Panc1 (cell line): ENCODE measurements around the gene NKX2-4. TPM values are rescaled to one million over a fixed set of nuclear protein-coding genes. Genes with fewer than 3 reads are reported as not detected.

Source experiments
- ATAC-seq: fragments of 200-7000 bp; cut with Tn5 transposase; 2 replicates; pipeline ENCODE4 v1.9.1; 2020; ENCODE audit warnings: mild to moderate bottlenecking, moderate library complexity
- BruUV-seq: library from RNA; stranded (reverse); fragments of 400-500 nt; replicated peaks from 2 replicates; lab custom pipeline; 2021; lab: Mats Ljungman, UMichigan
- CTCF ChIA-PET: fragments of 300-600 bp; sonication (Branson Sonifier 250); formaldehyde crosslinking; loops from one replicate; lab custom pipeline; 2022; ENCODE audit warnings: antibody characterized with exemption; lab: Charles Lee
- POLR2A ChIA-PET: fragments of 300-600 bp; sonication (Branson Sonifier 250); formaldehyde crosslinking; loops from one replicate; lab custom pipeline; 2022; ENCODE audit warnings: antibody characterized with exemption; lab: Charles Lee
- DNase-seq: peaks from one replicate; pipeline ENCODE4 v3.0.0-alpha.2; 2010; ENCODE audit warnings: low read depth, low spot score
- H3K27ac ChIP-seq: 2 replicates; pipeline ENCODE4 v1.5.1; 2011; ENCODE audit warnings: mild to moderate bottlenecking, low read length, inconsistent platforms
- H3K27me3 ChIP-seq: fragments of 200-500 bp; sonication (Bioruptor generic); 2 replicates; pipeline ENCODE4 v1.6.0; 2014; ENCODE audit warnings: low read length, inconsistent platforms; ENCODE audit not compliant: control insufficient read depth, insufficient read depth
- H3K36me3 ChIP-seq: fragments of 200-500 bp; sonication (Bioruptor generic); 2 replicates; pipeline ENCODE4 v1.5.1; 2014; ENCODE audit warnings: inconsistent platforms, mild to moderate bottlenecking, low read length, moderate library complexity; ENCODE audit not compliant: control insufficient read depth, insufficient read depth
- H3K4me1 ChIP-seq: 2 replicates; pipeline ENCODE4 v1.5.1; 2011; ENCODE audit warnings: inconsistent platforms, mild to moderate bottlenecking, low read length, moderate library complexity; ENCODE audit not compliant: control insufficient read depth, insufficient read depth
- H3K4me3 ChIP-seq, 2 experiments: 2 replicates each; pipeline ENCODE4 v1.5.1; 2011 to 2012; ENCODE audit warnings: low read depth in 2 of 2, low read length in 2 of 2, mild to moderate bottlenecking in 2 of 2, inconsistent platforms in 1 of 2, moderate library complexity in 1 of 2
- H3K9me3 ChIP-seq: fragments of 200-500 bp; sonication (Bioruptor generic); 2 replicates; pipeline ENCODE4 v1.5.1; 2014; ENCODE audit warnings: low read depth, mild to moderate bottlenecking, inconsistent platforms, low read length, moderate library complexity; ENCODE audit not compliant: control insufficient read depth, insufficient read depth
- POLR2AphosphoS5 ChIP-seq: IDR thresholded peaks from 2 replicates; pipeline ENCODE4 v1.6.1; 2012; ENCODE audit warnings: mild to moderate bottlenecking, low read depth, low read length, moderate library complexity
- SIN3A ChIP-seq: IDR thresholded peaks from 2 replicates; pipeline ENCODE4 v1.6.1; 2012; ENCODE audit warnings: low read depth, mild to moderate bottlenecking, low read length, moderate library complexity, borderline replicate concordance; ENCODE audit not compliant: insufficient read depth
- TCF7L2 ChIP-seq: IDR thresholded peaks from 2 replicates; pipeline ENCODE4 v1.6.1; 2011; ENCODE audit warnings: mild to moderate bottlenecking, low read depth, low read length, inconsistent platforms
- in situ Hi-C: cut with HindIII; loops from 2 replicates; pipeline ENCODE4 v1.10.0; 2016; ENCODE audit warnings: low sequenced_read_pairs, low pct_unique_long_range_greater_than_20kb
- intact Hi-C: fragments of 100-400 bp; cut with micrococcal nuclease; formaldehyde crosslinking; loops from one replicate; pipeline ENCODE4 v1.10.0; 2022; ENCODE audit not compliant: unreplicated experiment
- total RNA-seq: library from RNA; stranded (reverse); gene quantifications from one replicate; pipeline ENCODE4 v1.2.1, GENCODE V29; 2021; ENCODE audit not compliant: unreplicated experiment
- TF ChIP-seq, protein P1 (sequence below): fragments of 450-650 bp; IDR thresholded peaks from 2 replicates; pipeline ENCODE4 v1.5.1; 2017; ENCODE audit warnings: mild to moderate bottlenecking
- TF ChIP-seq, protein P2 (sequence below), 2 experiments: IDR thresholded peaks; 2 replicates each; pipeline ENCODE4 v1.6.1; 2011 to 2012; ENCODE audit warnings: low read depth in 2 of 2, control low read depth in 1 of 2, low read length in 1 of 2, mild to moderate bottlenecking in 1 of 2, moderate library complexity in 1 of 2; ENCODE audit not compliant: insufficient read depth in 1 of 2

NKX2-4 gene
- total RNA-seq, 1 experiment from 2014 or later: not detected

GRCh38 chr20:21386111-21386510, 11.2 kb downstream of the NKX2-4 start:
- no peaks in the 10 kb centered on the region for H3K27me3 ChIP-seq
- no TSS peak for BruUV-seq
- no peak for TF ChIP-seq POLR2AphosphoS5
- TF ChIP-seq, protein P1, sequence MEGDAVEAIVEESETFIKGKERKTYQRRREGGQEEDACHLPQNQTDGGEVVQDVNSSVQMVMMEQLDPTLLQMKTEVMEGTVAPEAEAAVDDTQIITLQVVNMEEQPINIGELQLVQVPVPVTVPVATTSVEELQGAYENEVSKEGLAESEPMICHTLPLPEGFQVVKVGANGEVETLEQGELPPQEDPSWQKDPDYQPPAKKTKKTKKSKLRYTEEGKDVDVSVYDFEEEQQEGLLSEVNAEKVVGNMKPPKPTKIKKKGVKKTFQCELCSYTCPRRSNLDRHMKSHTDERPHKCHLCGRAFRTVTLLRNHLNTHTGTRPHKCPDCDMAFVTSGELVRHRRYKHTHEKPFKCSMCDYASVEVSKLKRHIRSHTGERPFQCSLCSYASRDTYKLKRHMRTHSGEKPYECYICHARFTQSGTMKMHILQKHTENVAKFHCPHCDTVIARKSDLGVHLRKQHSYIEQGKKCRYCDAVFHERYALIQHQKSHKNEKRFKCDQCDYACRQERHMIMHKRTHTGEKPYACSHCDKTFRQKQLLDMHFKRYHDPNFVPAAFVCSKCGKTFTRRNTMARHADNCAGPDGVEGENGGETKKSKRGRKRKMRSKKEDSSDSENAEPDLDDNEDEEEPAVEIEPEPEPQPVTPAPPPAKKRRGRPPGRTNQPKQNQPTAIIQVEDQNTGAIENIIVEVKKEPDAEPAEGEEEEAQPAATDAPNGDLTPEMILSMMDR: no peak
- TF ChIP-seq, protein P2, sequence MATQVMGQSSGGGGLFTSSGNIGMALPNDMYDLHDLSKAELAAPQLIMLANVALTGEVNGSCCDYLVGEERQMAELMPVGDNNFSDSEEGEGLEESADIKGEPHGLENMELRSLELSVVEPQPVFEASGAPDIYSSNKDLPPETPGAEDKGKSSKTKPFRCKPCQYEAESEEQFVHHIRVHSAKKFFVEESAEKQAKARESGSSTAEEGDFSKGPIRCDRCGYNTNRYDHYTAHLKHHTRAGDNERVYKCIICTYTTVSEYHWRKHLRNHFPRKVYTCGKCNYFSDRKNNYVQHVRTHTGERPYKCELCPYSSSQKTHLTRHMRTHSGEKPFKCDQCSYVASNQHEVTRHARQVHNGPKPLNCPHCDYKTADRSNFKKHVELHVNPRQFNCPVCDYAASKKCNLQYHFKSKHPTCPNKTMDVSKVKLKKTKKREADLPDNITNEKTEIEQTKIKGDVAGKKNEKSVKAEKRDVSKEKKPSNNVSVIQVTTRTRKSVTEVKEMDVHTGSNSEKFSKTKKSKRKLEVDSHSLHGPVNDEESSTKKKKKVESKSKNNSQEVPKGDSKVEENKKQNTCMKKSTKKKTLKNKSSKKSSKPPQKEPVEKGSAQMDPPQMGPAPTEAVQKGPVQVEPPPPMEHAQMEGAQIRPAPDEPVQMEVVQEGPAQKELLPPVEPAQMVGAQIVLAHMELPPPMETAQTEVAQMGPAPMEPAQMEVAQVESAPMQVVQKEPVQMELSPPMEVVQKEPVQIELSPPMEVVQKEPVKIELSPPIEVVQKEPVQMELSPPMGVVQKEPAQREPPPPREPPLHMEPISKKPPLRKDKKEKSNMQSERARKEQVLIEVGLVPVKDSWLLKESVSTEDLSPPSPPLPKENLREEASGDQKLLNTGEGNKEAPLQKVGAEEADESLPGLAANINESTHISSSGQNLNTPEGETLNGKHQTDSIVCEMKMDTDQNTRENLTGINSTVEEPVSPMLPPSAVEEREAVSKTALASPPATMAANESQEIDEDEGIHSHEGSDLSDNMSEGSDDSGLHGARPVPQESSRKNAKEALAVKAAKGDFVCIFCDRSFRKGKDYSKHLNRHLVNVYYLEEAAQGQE (IDR thresholded peaks at IDR 0.05; ENCODE audit: insufficient read depth in 1 of 2, low read depth in 2 of 2, low read length in 1 of 2): no peak
- TF ChIP-seq TCF7L2: no peak
- TF ChIP-seq SIN3A: no peak
- peaks cover 34% of the 10 kb centered on the region for H3K36me3 ChIP-seq
- no peak for DNase-seq
- in situ Hi-C loops (no loop called here), intact Hi-C loops (no loop called here)
- POLR2A ChIA-PET: no interaction called here
- CTCF ChIA-PET: no interaction called here
- no peaks in the 10 kb centered on the region for H3K9me3 ChIP-seq
- no peak for ATAC-seq
- H3K4me3 ChIP-seq: no peak overlapping the region
- H3K4me1 ChIP-seq: no peaks in the 10 kb centered on the region
- H3K27ac ChIP-seq: no peak overlapping the region

DNA sequence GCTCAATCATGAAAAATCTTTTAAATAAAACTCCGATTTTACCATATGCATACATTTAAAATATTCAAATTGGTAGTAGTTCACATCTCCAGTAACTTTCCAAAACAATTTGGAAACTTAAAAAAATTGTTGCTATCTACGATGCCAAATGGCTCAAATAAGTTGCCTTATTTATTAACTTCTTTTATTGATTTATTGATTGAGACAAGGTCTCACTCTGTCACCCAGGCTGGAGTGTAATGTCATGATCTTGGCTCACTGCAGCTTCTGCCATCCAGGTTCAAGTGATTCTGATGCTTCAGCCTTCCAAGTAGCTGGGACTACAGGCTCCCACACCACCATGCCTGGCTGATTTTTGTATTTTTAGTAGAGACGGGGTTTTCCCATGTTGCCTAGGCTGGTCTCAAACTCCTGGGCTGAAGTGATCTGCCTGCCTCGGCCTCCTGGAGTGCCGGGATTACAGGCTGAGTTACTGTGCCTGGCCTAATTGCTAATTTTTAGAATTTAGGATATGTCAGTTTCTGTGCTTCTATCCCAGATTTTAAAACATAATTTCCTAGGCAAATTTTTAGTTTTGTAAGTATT, 12.9 kb downstream of the NKX2-4 start:
- H3K4me1 ChIP-seq: no peaks in the 10 kb centered on the region
- no peaks in the 10 kb centered on the region for H3K9me3 ChIP-seq
- no peak overlapping the region for H3K27ac ChIP-seq
- ATAC-seq (no peak), DNase-seq (no peak)
- H3K4me3 ChIP-seq: no peak overlapping the region
- peaks cover 30% of the 10 kb centered on the region for H3K36me3 ChIP-seq
- in situ Hi-C loops (no loop called here), intact Hi-C loops (no loop called here)
- ChIA-PET CTCF (no interaction called here), POLR2A (no interaction called here)
- no TSS peak for BruUV-seq
- no peaks in the 10 kb centered on the region for H3K27me3 ChIP-seq
- TF ChIP-seq, protein P1: no peak
- TF ChIP-seq, protein P2 (IDR thresholded peaks at IDR 0.05; ENCODE audit: insufficient read depth in 1 of 2, low read depth in 2 of 2, low read length in 1 of 2): no peak
- TF ChIP-seq TCF7L2 (no peak), POLR2AphosphoS5 (no peak), SIN3A (no peak)
